ENCODE data around the gene CPLX3.

The CPLX3 gene

GRCh38 chr15:74788683-74789151 lies 37.7 kb upstream of the CPLX3 start:
- DNase-seq, result peak; percentile 16

- no peak for DNase-seq
Measured at GRCh38 chr15:74789171-74789631, 37.2 kb upstream of the CPLX3 start.

- no peak for DNase-seq
Measured at GRCh38 chr15:74789741-74790079, 36.7 kb upstream of the CPLX3 start.

GRCh38 chr15:74790080-74790916 lies 36.1 kb upstream of the CPLX3 start:
- DNase-seq, result no peak

- DNase-seq, result no peak
Measured at GRCh38 chr15:74791007-74791406, 35.4 kb upstream of the CPLX3 start.

- DNase-seq, result no peak
Measured at GRCh38 chr15:74791667-74792066, 34.8 kb upstream of the CPLX3 start.

- no peak for DNase-seq
Measured at GRCh38 chr15:74792227-74793016, 34.0 kb upstream of the CPLX3 start.

GRCh38 chr15:74793135-74794028 lies 33.0 kb upstream of the CPLX3 start:
- DNase-seq, result peak; percentile 70

GRCh38 chr15:74794248-74794969 lies 32.0 kb upstream of the CPLX3 start:
- DNase-seq, result no peak

GRCh38 chr15:74794970-74795349 lies 31.5 kb upstream of the CPLX3 start:
- DNase-seq, result no peak

- DNase-seq, result no peak
Measured at GRCh38 chr15:74795966-74796625, 30.3 kb upstream of the CPLX3 start.

GRCh38 chr15:74798388-74799254 lies 27.8 kb upstream of the CPLX3 start:
- DNase-seq, result no peak

- no peak for DNase-seq
Measured at GRCh38 chr15:74799255-74799855, 27.1 kb upstream of the CPLX3 start.

- peak; percentile 76 for DNase-seq
Measured at GRCh38 chr15:74799856-74800558, 26.4 kb upstream of the CPLX3 start.

- DNase-seq, result no peak
Measured at GRCh38 chr15:74800559-74801094, 25.8 kb upstream of the CPLX3 start.

- no peak for DNase-seq
Measured at GRCh38 chr15:74801311-74801997, 25.0 kb upstream of the CPLX3 start.

GRCh38 chr15:74802290-74802689 lies 24.1 kb upstream of the CPLX3 start:
- DNase-seq, result no peak

- DNase-seq, result no peak
Measured at GRCh38 chr15:74802862-74803447, 23.5 kb upstream of the CPLX3 start.
